Natural killer cell (primary cell): ENCODE data around the gene CMTR1. TPM values are rescaled to one million over a fixed set of nuclear protein-coding genes. Genes with fewer than 3 reads are reported as not detected.

Source experiments
- ATAC-seq, 3 donors: fragments of 150-1000 bp in 2 of 3; fragments of 200-7000 bp in 1 of 3; cut with Tn5 transposase; 1 replicate in 1 of 3; 2 replicates in 2 of 3; pipeline ENCODE4 v1.10.0; 2021; ENCODE audit warnings: mild to moderate bottlenecking in 2 of 3, moderate library complexity in 2 of 3
- DNase-seq, 2 donors: peaks; one replicate each; pipeline versions ENCODE4 v3.0.0 to v3.0.0-alpha.2; 2013 to 2021; ENCODE audit warnings: mixed read lengths in 1 of 2
- H3K27ac ChIP-seq: one replicate; pipeline ENCODE4 v1.5.1; 2013; ENCODE audit warnings: mild to moderate bottlenecking, low read length
- H3K27me3 ChIP-seq: one replicate; pipeline ENCODE4 v1.6.1; 2013; ENCODE audit warnings: low read length; ENCODE audit not compliant: control insufficient read depth, insufficient read depth
- H3K36me3 ChIP-seq: one replicate; pipeline ENCODE4 v1.6.1; 2013; ENCODE audit warnings: low read length; ENCODE audit not compliant: control insufficient read depth, insufficient read depth
- H3K4me1 ChIP-seq: one replicate; pipeline ENCODE4 v1.6.1; 2013; ENCODE audit warnings: low read length; ENCODE audit not compliant: control insufficient read depth, insufficient read depth
- H3K4me3 ChIP-seq: one replicate; pipeline ENCODE4 v1.5.1; 2013; ENCODE audit warnings: low read length
- H3K9me3 ChIP-seq: one replicate; pipeline ENCODE4 v1.6.1; 2013; ENCODE audit warnings: low read length; ENCODE audit not compliant: control insufficient read depth, insufficient read depth
- H3K27ac Mint-ChIP-seq, 2 donors: one replicate each; pipeline ENCODE4 v1.8.0; 2022; ENCODE audit warnings: mild to moderate bottlenecking in 2 of 2, mixed read lengths in 2 of 2, moderate library complexity in 1 of 2
- H3K27me3 Mint-ChIP-seq, 2 donors: one replicate each; pipeline ENCODE4 v1.8.0; 2022; ENCODE audit warnings: low read depth in 2 of 2, mixed read lengths in 2 of 2
- H3K36me3 Mint-ChIP-seq: one replicate; pipeline ENCODE4 v1.8.0; 2022; ENCODE audit warnings: mixed read lengths
- H3K4me1 Mint-ChIP-seq, 2 donors: one replicate each; pipeline ENCODE4 v1.8.0; 2022; ENCODE audit warnings: mixed read lengths in 2 of 2
- H3K4me3 Mint-ChIP-seq: one replicate; pipeline ENCODE4 v1.8.0; 2022; ENCODE audit warnings: mild to moderate bottlenecking, moderate library complexity, mixed read lengths
- H3K9me3 Mint-ChIP-seq, 2 donors: one replicate each; pipeline ENCODE4 v1.8.0; 2022; ENCODE audit warnings: mixed read lengths in 2 of 2
- WGBS: methylation state at CpG from one replicate; pipeline ENCODE4 v1.1.7; 2013; ENCODE audit warnings: missing lambda C conversion rate; ENCODE audit not compliant: insufficient coverage; 5-methylcytosine and 5-hydroxymethylcytosine counted together
- intact Hi-C: fragments of 100-400 bp; cut with micrococcal nuclease; formaldehyde crosslinking; loops from one replicate; pipeline ENCODE4 v1.14.2; 2022
- total RNA-seq, 4 donors: library from RNA; stranded (reverse); fragments of 120-200 nt in 1 of 4; gene quantifications; one replicate each; pipeline versions ENCODE4 v1.2.3 to v1.2.4, GENCODE V29; 2013 to 2022
- TF ChIP-seq, protein P1 (sequence below): fragments of 200-600 bp; IDR thresholded peaks from one replicate; pipeline ENCODE4 v1.8.0; 2022; ENCODE audit warnings: antibody characterized with exemption

Gene CMTR1
- total RNA-seq, 3 donors from 2014 or later (not counting 1 experiment from before 2014, with no cell fraction given) = 85.0 to 111 (median 94.7) TPM

- intact Hi-C loops = no loop called here
- H3K36me3 Mint-ChIP-seq = no peaks in the 10 kb centered on the region
- no peak overlapping the region for H3K4me3 ChIP-seq
- TF ChIP-seq, protein P1, sequence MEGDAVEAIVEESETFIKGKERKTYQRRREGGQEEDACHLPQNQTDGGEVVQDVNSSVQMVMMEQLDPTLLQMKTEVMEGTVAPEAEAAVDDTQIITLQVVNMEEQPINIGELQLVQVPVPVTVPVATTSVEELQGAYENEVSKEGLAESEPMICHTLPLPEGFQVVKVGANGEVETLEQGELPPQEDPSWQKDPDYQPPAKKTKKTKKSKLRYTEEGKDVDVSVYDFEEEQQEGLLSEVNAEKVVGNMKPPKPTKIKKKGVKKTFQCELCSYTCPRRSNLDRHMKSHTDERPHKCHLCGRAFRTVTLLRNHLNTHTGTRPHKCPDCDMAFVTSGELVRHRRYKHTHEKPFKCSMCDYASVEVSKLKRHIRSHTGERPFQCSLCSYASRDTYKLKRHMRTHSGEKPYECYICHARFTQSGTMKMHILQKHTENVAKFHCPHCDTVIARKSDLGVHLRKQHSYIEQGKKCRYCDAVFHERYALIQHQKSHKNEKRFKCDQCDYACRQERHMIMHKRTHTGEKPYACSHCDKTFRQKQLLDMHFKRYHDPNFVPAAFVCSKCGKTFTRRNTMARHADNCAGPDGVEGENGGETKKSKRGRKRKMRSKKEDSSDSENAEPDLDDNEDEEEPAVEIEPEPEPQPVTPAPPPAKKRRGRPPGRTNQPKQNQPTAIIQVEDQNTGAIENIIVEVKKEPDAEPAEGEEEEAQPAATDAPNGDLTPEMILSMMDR = no peak
- H3K36me3 ChIP-seq = no peaks in the 10 kb centered on the region
- H3K27me3 ChIP-seq = no peaks in the 10 kb centered on the region
- H3K9me3 ChIP-seq = no peaks in the 10 kb centered on the region
- ATAC-seq (no peak), DNase-seq (no peak)
- H3K9me3 Mint-ChIP-seq = no peaks in the 10 kb centered on the region
- H3K4me1 ChIP-seq = peaks cover 48% of the 10 kb centered on the region
- no peak overlapping the region for H3K4me3 Mint-ChIP-seq
- peaks cover 41 to 63% of the 10 kb centered on the region in 2 donors for H3K4me1 Mint-ChIP-seq
- no peak overlapping the region for H3K27ac ChIP-seq
- no peak overlapping the region for H3K27ac Mint-ChIP-seq
- 37% methylated on average over 6 of the region's 6 CpGs for WGBS
- peaks cover 20 to 21% of the 10 kb centered on the region in 2 donors for H3K27me3 Mint-ChIP-seq
Observed at GRCh38 chr6:37520926-37521325, 87.9 kb downstream of the CMTR1 start.

- Mint-ChIP-seq H3K36me3 (no peaks in the 10 kb centered on the region), H3K4me1 (peaks cover 34 to 56% of the 10 kb centered on the region in 2 donors)
Observed at GRCh38 chr6:37521674-37522073, 88.7 kb downstream of the CMTR1 start.

GRCh38 chr6:37522836-37523235, 89.8 kb downstream of the CMTR1 start:
- no peak overlapping the region for H3K4me3 Mint-ChIP-seq
- H3K9me3 ChIP-seq = no peaks in the 10 kb centered on the region
- H3K27me3 ChIP-seq = no peaks in the 10 kb centered on the region
- H3K27me3 Mint-ChIP-seq = peaks cover 28 to 29% of the 10 kb centered on the region in 2 donors
- H3K4me3 ChIP-seq = no peak overlapping the region
- peaks cover 29% of the 10 kb centered on the region for H3K4me1 ChIP-seq
- intact Hi-C loops = no loop called here
- H3K36me3 Mint-ChIP-seq = no peaks in the 10 kb centered on the region
- TF ChIP-seq, protein P1 = no peak
- WGBS = 100% methylated on average over 3 of the region's 3 CpGs
- H3K4me1 Mint-ChIP-seq = peaks cover 22 to 44% of the 10 kb centered on the region in 2 donors
- ATAC-seq (no peak), DNase-seq (no peak)
- H3K27ac Mint-ChIP-seq = no peak overlapping the region
- H3K27ac ChIP-seq = no peak overlapping the region
- no peaks in the 10 kb centered on the region for H3K9me3 Mint-ChIP-seq
- H3K36me3 ChIP-seq = no peaks in the 10 kb centered on the region

More at GRCh38 chr6:37521674-37522073, 88.7 kb downstream of the CMTR1 start:
- WGBS = 50% methylated on average over 4 of the region's 4 CpGs
- Mint-ChIP-seq H3K27ac (peak overlapping the region in 1 of 2 donors; percentile 2), H3K4me3 (no peak overlapping the region), H3K27me3 (peaks cover 21 to 23% of the 10 kb centered on the region in 2 donors), H3K9me3 (no peaks in the 10 kb centered on the region)
- TF ChIP-seq, protein P1 = no peak
- intact Hi-C loops = no loop called here
- no peaks in the 10 kb centered on the region for H3K27me3 ChIP-seq
- H3K4me3 ChIP-seq = no peak overlapping the region
- H3K9me3 ChIP-seq = no peaks in the 10 kb centered on the region
- H3K36me3 ChIP-seq = no peaks in the 10 kb centered on the region
- no peak overlapping the region for H3K27ac ChIP-seq
- no peak for DNase-seq
- ATAC-seq = no peak
- peaks cover 41% of the 10 kb centered on the region for H3K4me1 ChIP-seq

- Mint-ChIP-seq H3K4me1 (peaks cover 16 to 38% of the 10 kb centered on the region in 2 donors), H3K27ac (no peak overlapping the region), H3K27me3 (peaks cover 28 to 29% of the 10 kb centered on the region in 2 donors), H3K4me3 (no peak overlapping the region), H3K36me3 (no peaks in the 10 kb centered on the region), H3K9me3 (no peaks in the 10 kb centered on the region)
- no peak for ATAC-seq
- Histone ChIP-seq H3K36me3 (no peaks in the 10 kb centered on the region), H3K4me3 (no peak overlapping the region), H3K4me1 (peaks cover 23% of the 10 kb centered on the region), H3K27me3 (no peaks in the 10 kb centered on the region), H3K9me3 (no peaks in the 10 kb centered on the region), H3K27ac (no peak overlapping the region)
- WGBS = 83% methylated on average over 5 of the region's 7 CpGs
- intact Hi-C loops = no loop called here
- TF ChIP-seq, protein P1 = no peak
- no peak for DNase-seq
Observed at GRCh38 chr6:37523412-37523811, 90.4 kb downstream of the CMTR1 start.
